A549 (cell line): Measurements from ENCODE around the gene CEP85. TPM values are rescaled to one million over a fixed set of nuclear protein-coding genes. Genes with fewer than 3 reads are reported as not detected.

Source experiments
- ATAC-seq, 2 experiments: fragments of 200-7000 bp in 1 of 2; fragments of >200 bp in 1 of 2; cut with Nextera tagmentation in 1 of 2; cut with Tn5 transposase in 1 of 2; 3 replicates each; pipeline versions ENCODE4 v1.8.0 to v1.9.1; 2018 to 2020; ENCODE audit warnings: mild to moderate bottlenecking in 1 of 2, moderate library complexity in 1 of 2
- CTCF ChIA-PET: fragments of 300-600 bp; sonication (Branson Sonifier 250); formaldehyde crosslinking; extraction: SDS; loops from one replicate; lab custom pipeline; 2021; ENCODE audit warnings: antibody characterized with exemption, inconsistent platforms; lab: Yijun Ruan, JAX
- POLR2A ChIA-PET: fragments of 350-600 bp; formaldehyde crosslinking; extraction: SDS; loops from one replicate; lab custom pipeline; 2021; ENCODE audit warnings: antibody characterized with exemption, inconsistent platforms; lab: Yijun Ruan, JAX
- DNase-seq, 2 experiments: peaks; one replicate each; pipeline versions ENCODE4 v3.0.0 to v3.0.0-alpha.2; 2011 to 2016; ENCODE audit warnings: low read depth in 1 of 2, low spot score in 1 of 2
- FAIRE-seq: peaks from 2 replicates; lab custom pipeline; 2011; peaks lifted over from hg19 to GRCh38; lab: Jason Lieb, UNC
- H3K27ac ChIP-seq, 2 experiments: fragments of >200 bp; sonication (Bioruptor Twin); formaldehyde crosslinking; 3 replicates each; pipeline ENCODE4 v1.5.1; 2016 to 2017
- H3K4me1 ChIP-seq: fragments of >200 bp; sonication (Bioruptor Twin); formaldehyde crosslinking; 3 replicates; pipeline ENCODE4 v1.6.1; 2016
- H3K4me2 ChIP-seq: fragments of >200 bp; sonication (Bioruptor Twin); formaldehyde crosslinking; 3 replicates; pipeline ENCODE4 v1.6.1; 2016
- H3K4me3 ChIP-seq: fragments of >200 bp; sonication (Bioruptor Twin); formaldehyde crosslinking; 3 replicates; pipeline ENCODE4 v1.5.1; 2016
- H3K9me3 ChIP-seq: fragments of >200 bp; sonication (Bioruptor Twin); formaldehyde crosslinking; 3 replicates; pipeline ENCODE4 v1.6.1; 2016
- ATOH8 ChIP-seq: fragments of 250-450 bp; sonication (Bioruptor Pico); IDR thresholded peaks from 2 replicates; pipeline ENCODE4 v1.5.0; 2020; ENCODE audit warnings: low read depth, mild to moderate bottlenecking, moderate library complexity
- BCL3 ChIP-seq: fragments of >200 bp; sonication (Bioruptor Twin); formaldehyde crosslinking; IDR thresholded peaks from 3 replicates; pipeline ENCODE4 v1.6.1; 2016
- BHLHE40 ChIP-seq: IDR thresholded peaks from 2 replicates; pipeline ENCODE4 v1.6.1; 2012; ENCODE audit warnings: low read depth, low read length, inconsistent platforms
- CBX8 ChIP-seq: fragments of 200-600 bp; sonication (generic); IDR thresholded peaks from 2 replicates; pipeline ENCODE4 v1.6.1; 2016
- CHD2 ChIP-seq: fragments of 150-350 bp; IDR thresholded peaks from 2 replicates; pipeline ENCODE4 v1.6.1; 2014; ENCODE audit warnings: low read length; ENCODE audit not compliant: partially characterized antibody
- CHD4 ChIP-seq: fragments of 200-600 bp; sonication (generic); IDR thresholded peaks from 2 replicates; pipeline ENCODE4 v1.6.1; 2016; ENCODE audit warnings: antibody characterized with exemption, mild to moderate bottlenecking, borderline replicate concordance
- EHMT2 ChIP-seq: fragments of 200-600 bp; sonication (generic); IDR thresholded peaks from 2 replicates; pipeline ENCODE4 v1.6.1; 2016; ENCODE audit warnings: antibody characterized with exemption, low read depth, mild to moderate bottlenecking, moderate library complexity
- ELK1 ChIP-seq: fragments of 150-350 bp; IDR thresholded peaks from 2 replicates; pipeline ENCODE4 v1.6.1; 2014; ENCODE audit warnings: low read depth, mild to moderate bottlenecking, low read length
- ESRRA ChIP-seq: fragments of 150-350 bp; IDR thresholded peaks from 2 replicates; pipeline ENCODE4 v1.6.1; 2014; ENCODE audit warnings: mild to moderate bottlenecking, low read length, borderline replicate concordance
- HDAC2 ChIP-seq: fragments of 200-600 bp; sonication (generic); IDR thresholded peaks from 2 replicates; pipeline ENCODE4 v1.6.1; 2016
- HOXA7 ChIP-seq: fragments of 250-450 bp; sonication (Bioruptor Pico); IDR thresholded peaks from 2 replicates; pipeline ENCODE4 v1.5.0; 2020; ENCODE audit warnings: mild to moderate bottlenecking, moderate library complexity
- NFE2L2 ChIP-seq: fragments of 150-350 bp; conservative IDR thresholded peaks from 2 replicates; pipeline ENCODE4 v1.6.1; 2014; ENCODE audit warnings: low read length
- NR3C1 ChIP-seq: fragments of >200 bp; sonication (Bioruptor Twin); formaldehyde crosslinking; IDR thresholded peaks from 3 replicates; pipeline ENCODE4 v1.6.1; 2017
- PBX3 ChIP-seq: IDR thresholded peaks from 2 replicates; pipeline ENCODE4 v1.6.1; 2012
- PHF8 ChIP-seq: fragments of 200-600 bp; sonication (generic); IDR thresholded peaks from 2 replicates; pipeline ENCODE4 v1.6.1; 2016; ENCODE audit warnings: low read depth, mild to moderate bottlenecking, antibody characterized with exemption, moderate library complexity, borderline replicate concordance
- POLR2AphosphoS2 ChIP-seq: conservative IDR thresholded peaks from 2 replicates; pipeline ENCODE4 v1.6.1; 2012; ENCODE audit warnings: low read length, improper control_type of control experiment, inconsistent platforms
- RARB ChIP-seq: fragments of 250-450 bp; sonication (Bioruptor Pico); IDR thresholded peaks from 2 replicates; pipeline ENCODE4 v1.8.0; 2021; ENCODE audit warnings: mild to moderate bottlenecking, moderate library complexity
- RCOR1 ChIP-seq: fragments of 150-350 bp; IDR thresholded peaks from 2 replicates; pipeline ENCODE4 v1.6.1; 2014; ENCODE audit warnings: antibody characterized with exemption, low read length, low read depth
- RFX5 ChIP-seq: fragments of 450-650 bp; IDR thresholded peaks from 2 replicates; pipeline ENCODE4 v1.7.1; 2014; ENCODE audit warnings: antibody characterized with exemption, mild to moderate bottlenecking, moderate library complexity
- RNF2 ChIP-seq: fragments of 200-600 bp; sonication (generic); IDR thresholded peaks from 2 replicates; pipeline ENCODE4 v1.6.1; 2016; ENCODE audit warnings: low read depth, mild to moderate bottlenecking, antibody characterized with exemption, moderate library complexity, borderline replicate concordance
- TFCP2L1 ChIP-seq: fragments of 250-450 bp; sonication (Bioruptor Pico); IDR thresholded peaks from 2 replicates; pipeline ENCODE4 v1.5.0; 2021; ENCODE audit warnings: mild to moderate bottlenecking
- TP53 ChIP-seq: fragments of 250-450 bp; sonication (Bioruptor Pico); IDR thresholded peaks from 2 replicates; pipeline ENCODE4 v1.5.0; 2021; ENCODE audit warnings: mild to moderate bottlenecking, moderate library complexity
- USF2 ChIP-seq: fragments of 450-650 bp; IDR thresholded peaks from 2 replicates; pipeline ENCODE4 v1.6.1; 2014; ENCODE audit warnings: antibody characterized with exemption
- ZC3H11A ChIP-seq: fragments of 450-650 bp; IDR thresholded peaks from 2 replicates; pipeline ENCODE4 v1.6.1; 2014; ENCODE audit warnings: antibody characterized with exemption, mild to moderate bottlenecking
- ZFP36 ChIP-seq: fragments of 450-650 bp; IDR thresholded peaks from 2 replicates; pipeline ENCODE4 v1.6.1; 2014; ENCODE audit warnings: borderline replicate concordance; ENCODE audit not compliant: partially characterized antibody
- WGBS: methylation state at CpG from one replicate; pipeline ENCODE4 v1.1.6; 2017; ENCODE audit errors: missing lambda C conversion rate; 5-methylcytosine and 5-hydroxymethylcytosine counted together
- polyA plus RNA-seq, 4 experiments: library from polyadenylated mRNA; depleted of rRNA in 3 of 4; stranded (reverse); fragments of >200 nt; fragmentation: RNase III in 1 of 4; extraction: RNeasy Plus Mini Kit Qiagen cat#74134 plus additional on column Dnase treatment in 1 of 4; gene quantifications; 2 replicates in 3 of 4; 3 replicates in 1 of 4; pipeline ENCODE4 v1.2.3, GENCODE V29; 2011 to 2017

The CEP85 gene
- polyA plus RNA-seq, 2 of the 4 experiments (the other 2 are of a cell fraction) = 13.0 to 21.1 TPM

- CTCF ChIA-PET = interaction anchor here (0.7 to 3.0 kb wide), 7 partner anchors 10 to 122 kb away, joined by 3 to 18 read pairs (median 5); partner anchors contain the start of gene SH3BGRL3
- 0 out of 3 replicates have a peak, but pooled peaks cover 3% of the 10 kb centered on the region for H3K4me1 ChIP-seq
- no peak for ATAC-seq
- H3K4me3 ChIP-seq = no peak overlapping the region
- no peak overlapping the region for H3K4me2 ChIP-seq
- FAIRE-seq = no peak
- DNase-seq = no peak
- no peaks in the 10 kb centered on the region for H3K9me3 ChIP-seq
- WGBS = 90% methylated on average over 18 of the region's 22 CpGs
- H3K27ac ChIP-seq = no peak overlapping the region
- TF ChIP-seq PHF8 (no peak), ATOH8 (CRISPR knock-in tag) (no peak), ZFP36 (no peak), HDAC2 (no peak), RARB (no peak), CBX8 (no peak), TP53 (CRISPR knock-in tag) (no peak), BCL3 (no peak)
- TF ChIP-seq, all 56 proteins: peak for 0
- POLR2A ChIA-PET = no interaction called here
Observed at GRCh38 chr1:26295194-26296138, 61.5 kb downstream of the CEP85 start.

- CTCF ChIA-PET = interaction anchor here (0.7 to 3.4 kb wide), 9 partner anchors 11 to 121 kb away, joined by 3 to 22 read pairs (median 5); partner anchors contain the start of genes CEP85 and SH3BGRL3
- FAIRE-seq = no peak
- no peak for DNase-seq
- H3K4me3 ChIP-seq = no peak overlapping the region
- no peak for ATAC-seq
- 72% methylated on average over 9 of the region's 16 CpGs for WGBS
- no peak overlapping the region for H3K27ac ChIP-seq
- H3K9me3 ChIP-seq = no peaks in the 10 kb centered on the region
- POLR2A ChIA-PET = interaction anchor here (0.5 kb wide), 1 partner anchor 14 kb away, joined by 7 read pairs; no protein-coding TSS in a partner anchor
- TF ChIP-seq RNF2 (no peak), BHLHE40 (no peak), NR3C1 (no peak), PHF8 (no peak), RARB (no peak), POLR2AphosphoS2 (no peak), NFE2L2 (no peak), ELK1 (no peak), ESRRA (no peak), EHMT2 (no peak), ZC3H11A (no peak), RFX5 (no peak), ZFP36 (no peak), CHD4 (no peak), USF2 (no peak), TFCP2L1 (CRISPR knock-in tag) (no peak), RCOR1 (no peak), PBX3 (no peak), CHD2 (no peak), HOXA7 (CRISPR knock-in tag) (no peak)
- H3K4me2 ChIP-seq = no peak overlapping the region
- 0 out of 3 replicates have a peak, but pooled peaks cover 3% of the 10 kb centered on the region for H3K4me1 ChIP-seq
Observed at GRCh38 chr1:26296340-26297056, 62.5 kb downstream of the CEP85 start.
